K562 (cell line): Measurements from ENCODE around the gene POMGNT1. TPM values are rescaled to one million over a fixed set of nuclear protein-coding genes. Genes with fewer than 3 reads are reported as not detected.

ENCODE experiments used
- ASH1L ChIP-seq: fragments of 450-650 bp; IDR thresholded peaks from 2 replicates; pipeline ENCODE4 v1.6.1; 2018; ENCODE audit warnings: borderline replicate concordance, mild to moderate bottlenecking, low read depth; ENCODE audit not compliant: partially characterized antibody
- CHD1 ChIP-seq: fragments of 200-600 bp; sonication (generic); IDR thresholded peaks from one replicate; pipeline ENCODE4 v1.6.1; 2012; ENCODE audit warnings: mild to moderate bottlenecking, moderate library complexity, low read length, inconsistent platforms
- ELF4 ChIP-seq: fragments of 450-650 bp; formaldehyde crosslinking; IDR thresholded peaks from 2 replicates; pipeline ENCODE4 v1.4.0; 2022; ENCODE audit warnings: missing genetic modification characterization
- ETV1 ChIP-seq: fragments of 450-650 bp; conservative IDR thresholded peaks from 2 replicates; pipeline ENCODE4 v1.6.1; 2016; ENCODE audit warnings: missing genetic modification characterization, control low read depth, low read depth, missing compliant biosample characterization
- HEY1 ChIP-seq: fragments of 250-450 bp; sonication (Bioruptor Pico); IDR thresholded peaks from 2 replicates; pipeline ENCODE4 v1.5.0; 2020; ENCODE audit warnings: mild to moderate bottlenecking, moderate library complexity, borderline replicate concordance
- ILF3 ChIP-seq: fragments of 450-650 bp; IDR thresholded peaks from 2 replicates; pipeline ENCODE4 v1.6.1; 2018; ENCODE audit warnings: antibody characterized with exemption, mild to moderate bottlenecking, moderate library complexity, borderline replicate concordance
- NELFE ChIP-seq: IDR thresholded peaks from 2 replicates; pipeline ENCODE4 v1.6.1; 2011; ENCODE audit warnings: mild to moderate bottlenecking; ENCODE audit not compliant: insufficient read depth, insufficient read length
- NRF1 ChIP-seq, 2 experiments: fragments of 450-650 bp; IDR thresholded peaks in 1 of 2; conservative IDR thresholded peaks in 1 of 2; 2 replicates each; pipeline ENCODE4 v1.6.1; 2014; ENCODE audit warnings: mild to moderate bottlenecking in 2 of 2
- RNF219 ChIP-seq: fragments of 250-450 bp; sonication (Bioruptor Pico); IDR thresholded peaks from 2 replicates; pipeline ENCODE4 v1.5.0; 2022; ENCODE audit warnings: mild to moderate bottlenecking
- TSC22D4 ChIP-seq: fragments of 450-650 bp; IDR thresholded peaks from 2 replicates; pipeline ENCODE4 v1.6.1; 2016; ENCODE audit warnings: missing genetic modification characterization, missing biosample characterization, control low read depth
- USF2 ChIP-seq: sonication (generic); formaldehyde crosslinking; IDR thresholded peaks from 2 replicates; pipeline ENCODE4 v1.5.0; 2020; ENCODE audit warnings: missing genetic modification reagents
- ZBTB34 ChIP-seq: fragments of 250-450 bp; sonication (Bioruptor Pico); IDR thresholded peaks from 2 replicates; pipeline ENCODE4 v1.8.0; 2021; ENCODE audit warnings: mild to moderate bottlenecking, moderate library complexity
- ZBTB8A ChIP-seq: fragments of 450-650 bp; IDR thresholded peaks from 2 replicates; pipeline ENCODE4 v1.6.1; 2018; ENCODE audit warnings: mild to moderate bottlenecking, moderate library complexity; ENCODE audit not compliant: partially characterized antibody
- ZNF274 ChIP-seq: IDR thresholded peaks from 2 replicates; pipeline ENCODE4 v1.6.1; 2011; ENCODE audit warnings: low read depth, mild to moderate bottlenecking, low read length, moderate library complexity, borderline replicate concordance
- ZNF644 ChIP-seq: fragments of 200-800 bp; sonication (Bioruptor generic); IDR thresholded peaks from 2 replicates; pipeline ENCODE4 v1.6.1; 2016; ENCODE audit warnings: low read depth, missing genetic modification characterization, missing compliant biosample characterization
- ZNF696 ChIP-seq: fragments of 250-450 bp; sonication (Bioruptor Pico); conservative IDR thresholded peaks from 2 replicates; pipeline ENCODE4 v1.4.0; 2020; ENCODE audit warnings: mild to moderate bottlenecking, moderate library complexity
- polyA plus RNA-seq, 8 experiments: library from polyadenylated mRNA; depleted of rRNA in 4 of 8; stranded (reverse) in 5 of 8; unstranded in 3 of 8; fragments of >200 nt; fragmentation: Nextera tagmentation in 2 of 8; fragmentation: Illumina TruSeq in 1 of 8; extraction: Ambion mirVana in 2 of 8; extraction: Trizol in 1 of 8; gene quantifications; 2 replicates each; pipeline versions ENCODE4 v1.2.1 to v1.2.3, GENCODE V29; 2011 to 2014; ENCODE audit warnings: inconsistent platforms in 1 of 8, missing spikeins in 1 of 8
- total RNA-seq, 7 experiments: library from RNA; depleted of rRNA in 6 of 7; stranded (reverse); fragments of >200 nt in 6 of 7; fragmentation: Illumina TruSeq in 2 of 7; extraction: Trizol in 2 of 7; gene quantifications; 2 replicates each; pipeline versions ENCODE4 v1.2.1 to v1.2.3, GENCODE V29; 2011 to 2021; ENCODE audit warnings: low replicate concordance in 1 of 7
- TF ChIP-seq, protein P1 (sequence below): fragments of 250-450 bp; sonication (Bioruptor Pico); IDR thresholded peaks from 2 replicates; pipeline ENCODE4 v1.9.0; 2021; ENCODE audit warnings: mild to moderate bottlenecking
- TF ChIP-seq, protein P2 (sequence below), 2 experiments: fragments of 450-650 bp; IDR thresholded peaks; 2 replicates each; pipeline ENCODE4 v1.6.1; 2016
- TF ChIP-seq, protein P3 (sequence below): fragments of 150-350 bp; conservative IDR thresholded peaks from 2 replicates; pipeline ENCODE4 v1.6.1; 2014; ENCODE audit warnings: low read length

Gene POMGNT1
- total and polyA plus RNA-seq, 9 of the 15 experiments (the other 6 are each of a cell fraction or from before 2014, with no cell fraction given), result 14.1 to 58.9 (median 37.8) TPM

GRCh38 chr1:46247436-46248121, 49.3 kb upstream of the POMGNT1 start, which contains the start of gene RAD54L (continued):
- no peak for TF ChIP-seq RNF219 (CRISPR knock-in tag)
- TF ChIP-seq ZNF274, result no peak
- no peak for TF ChIP-seq HEY1 (CRISPR knock-in tag)
- no peak for TF ChIP-seq USF2 (CRISPR knock-in tag)
- TF ChIP-seq ASH1L, result peak; percentile 83
- no peak for TF ChIP-seq ZNF696
- no peak for TF ChIP-seq ZBTB8A
- TF ChIP-seq, protein P1, sequence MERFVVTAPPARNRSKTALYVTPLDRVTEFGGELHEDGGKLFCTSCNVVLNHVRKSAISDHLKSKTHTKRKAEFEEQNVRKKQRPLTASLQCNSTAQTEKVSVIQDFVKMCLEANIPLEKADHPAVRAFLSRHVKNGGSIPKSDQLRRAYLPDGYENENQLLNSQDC, result 0 out of 2 replicates have a peak, but pooled peaks have one; percentile 41
- TF ChIP-seq ZNF644, result no peak
- no peak for TF ChIP-seq CHD1
- TF ChIP-seq ETV1 (tag), result no peak
- TF ChIP-seq NELFE, result no peak
- TF ChIP-seq ZBTB34 (CRISPR knock-in tag), result no peak
- TF ChIP-seq, protein P2, sequence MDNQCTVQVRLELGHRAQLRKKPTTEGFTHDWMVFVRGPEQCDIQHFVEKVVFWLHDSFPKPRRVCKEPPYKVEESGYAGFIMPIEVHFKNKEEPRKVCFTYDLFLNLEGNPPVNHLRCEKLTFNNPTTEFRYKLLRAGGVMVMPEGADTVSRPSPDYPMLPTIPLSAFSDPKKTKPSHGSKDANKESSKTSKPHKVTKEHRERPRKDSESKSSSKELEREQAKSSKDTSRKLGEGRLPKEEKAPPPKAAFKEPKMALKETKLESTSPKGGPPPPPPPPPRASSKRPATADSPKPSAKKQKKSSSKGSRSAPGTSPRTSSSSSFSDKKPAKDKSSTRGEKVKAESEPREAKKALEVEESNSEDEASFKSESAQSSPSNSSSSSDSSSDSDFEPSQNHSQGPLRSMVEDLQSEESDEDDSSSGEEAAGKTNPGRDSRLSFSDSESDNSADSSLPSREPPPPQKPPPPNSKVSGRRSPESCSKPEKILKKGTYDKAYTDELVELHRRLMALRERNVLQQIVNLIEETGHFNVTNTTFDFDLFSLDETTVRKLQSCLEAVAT (IDR thresholded peaks at IDR 0.05), result peak; percentile 89 to 100
- peak; percentile 32 to 65; a peak in 3 of 4 replicates for TF ChIP-seq NRF1 (conservative IDR thresholded peaks at IDR 0.05 in 1 of 2, IDR thresholded peaks at IDR 0.05 in 1 of 2)
- no peak for TF ChIP-seq ILF3
- TF ChIP-seq, protein P3, sequence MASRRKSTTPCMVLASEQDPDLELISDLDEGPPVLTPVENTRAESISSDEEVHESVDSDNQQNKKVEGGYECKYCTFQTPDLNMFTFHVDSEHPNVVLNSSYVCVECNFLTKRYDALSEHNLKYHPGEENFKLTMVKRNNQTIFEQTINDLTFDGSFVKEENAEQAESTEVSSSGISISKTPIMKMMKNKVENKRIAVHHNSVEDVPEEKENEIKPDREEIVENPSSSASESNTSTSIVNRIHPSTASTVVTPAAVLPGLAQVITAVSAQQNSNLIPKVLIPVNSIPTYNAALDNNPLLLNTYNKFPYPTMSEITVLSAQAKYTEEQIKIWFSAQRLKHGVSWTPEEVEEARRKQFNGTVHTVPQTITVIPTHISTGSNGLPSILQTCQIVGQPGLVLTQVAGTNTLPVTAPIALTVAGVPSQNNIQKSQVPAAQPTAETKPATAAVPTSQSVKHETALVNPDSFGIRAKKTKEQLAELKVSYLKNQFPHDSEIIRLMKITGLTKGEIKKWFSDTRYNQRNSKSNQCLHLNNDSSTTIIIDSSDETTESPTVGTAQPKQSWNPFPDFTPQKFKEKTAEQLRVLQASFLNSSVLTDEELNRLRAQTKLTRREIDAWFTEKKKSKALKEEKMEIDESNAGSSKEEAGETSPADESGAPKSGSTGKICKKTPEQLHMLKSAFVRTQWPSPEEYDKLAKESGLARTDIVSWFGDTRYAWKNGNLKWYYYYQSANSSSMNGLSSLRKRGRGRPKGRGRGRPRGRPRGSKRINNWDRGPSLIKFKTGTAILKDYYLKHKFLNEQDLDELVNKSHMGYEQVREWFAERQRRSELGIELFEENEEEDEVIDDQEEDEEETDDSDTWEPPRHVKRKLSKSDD, result no peak
- no peak for TF ChIP-seq TSC22D4 (tag)
- no peak for TF ChIP-seq ELF4 (CRISPR knock-in tag)
